GM23338 (cell line): ENCODE measurements around the gene SNORC. TPM values are rescaled to one million over a fixed set of nuclear protein-coding genes. Genes with fewer than 3 reads are reported as not detected.

Experiments
- ATAC-seq: fragments of 200-7000 bp; cut with Tn5 transposase; 3 replicates; pipeline ENCODE4 v1.9.1; 2020
- DNase-seq: peaks from one replicate; pipeline ENCODE4 v3.0.0-alpha.2; 2015; ENCODE audit warnings: low spot score
- H2AFZ ChIP-seq: fragments of 200-600 bp; sonication (generic); 2 replicates; pipeline ENCODE4 v1.8.0; 2016; ENCODE audit warnings: antibody characterized with exemption, mild to moderate bottlenecking, moderate library complexity
- H3F3A ChIP-seq: fragments of 200-600 bp; sonication (generic); replicated peaks from 2 replicates; pipeline ENCODE4 v1.8.0; 2017; ENCODE audit warnings: antibody characterized with exemption, mixed run types, low read depth
- H3K27ac ChIP-seq: fragments of 200-600 bp; sonication (generic); 2 replicates; pipeline ENCODE4 v1.6.1; 2016; ENCODE audit warnings: low read depth
- H3K27me3 ChIP-seq: fragments of 200-600 bp; sonication (generic); 2 replicates; pipeline ENCODE4 v1.8.0; 2016; ENCODE audit warnings: mild to moderate bottlenecking, mixed run types, moderate library complexity; ENCODE audit not compliant: insufficient read depth
- H3K36me3 ChIP-seq: fragments of 200-600 bp; sonication (generic); 2 replicates; pipeline ENCODE4 v1.8.0; 2016; ENCODE audit warnings: mild to moderate bottlenecking; ENCODE audit not compliant: insufficient read depth
- H3K4me1 ChIP-seq: fragments of 200-600 bp; sonication (generic); 2 replicates; pipeline ENCODE4 v1.8.0; 2016; ENCODE audit warnings: mild to moderate bottlenecking, moderate library complexity; ENCODE audit not compliant: insufficient read depth
- H3K4me2 ChIP-seq: fragments of 200-600 bp; sonication (generic); 2 replicates; pipeline ENCODE4 v1.7.1; 2017; ENCODE audit warnings: mixed run types
- H3K4me3 ChIP-seq: fragments of 200-600 bp; sonication (generic); 2 replicates; pipeline ENCODE4 v1.6.1; 2016; ENCODE audit warnings: mixed run types
- H3K79me2 ChIP-seq: fragments of 200-600 bp; sonication (generic); replicated peaks from 2 replicates; pipeline ENCODE4 v1.8.0; 2017; ENCODE audit warnings: mild to moderate bottlenecking; ENCODE audit not compliant: insufficient read depth
- H3K9me2 ChIP-seq: fragments of 200-600 bp; sonication (generic); 2 replicates; pipeline ENCODE4 v1.8.0; 2017; ENCODE audit not compliant: insufficient read depth
- H4K20me1 ChIP-seq: fragments of 200-600 bp; sonication (generic); replicated peaks from 2 replicates; pipeline ENCODE4 v1.8.0; 2017; ENCODE audit warnings: mild to moderate bottlenecking; ENCODE audit not compliant: insufficient read depth
- H3K27ac Mint-ChIP-seq: 2 replicates; pipeline ENCODE4 v1.8.0; 2020; ENCODE audit warnings: inconsistent platforms, mild to moderate bottlenecking, moderate library complexity, mixed read lengths
- H3K27me3 Mint-ChIP-seq: 3 replicates; pipeline ENCODE4 v1.8.0; 2022; ENCODE audit warnings: low read depth, mild to moderate bottlenecking, moderate library complexity, mixed read lengths, inconsistent platforms; ENCODE audit not compliant: insufficient read depth, poor library complexity
- H3K36me3 Mint-ChIP-seq: 3 replicates; pipeline ENCODE4 v1.8.0; 2021; ENCODE audit warnings: low read depth, mild to moderate bottlenecking, inconsistent platforms, moderate library complexity, mixed read lengths
- H3K4me1 Mint-ChIP-seq: 3 replicates; pipeline ENCODE4 v1.8.0; 2020; ENCODE audit warnings: mild to moderate bottlenecking, inconsistent platforms, mixed read lengths
- H3K4me3 Mint-ChIP-seq: 3 replicates; pipeline ENCODE4 v1.8.0; 2021; ENCODE audit warnings: moderate library complexity, mild to moderate bottlenecking, inconsistent platforms, mixed read lengths
- H3K9me3 Mint-ChIP-seq: 3 replicates; pipeline ENCODE4 v1.8.0; 2020; ENCODE audit warnings: moderate library complexity, mild to moderate bottlenecking, inconsistent platforms, mixed read lengths
- CTCF ChIP-seq, 2 experiments: fragments of 200-600 bp in 1 of 2; sonication (generic) in 1 of 2; conservative IDR thresholded peaks; 2 replicates each; pipeline versions ENCODE4 v1.5.1 to v1.6.1; 2016 to 2017; ENCODE audit warnings: antibody characterized with exemption in 2 of 2, low read depth in 2 of 2, mild to moderate bottlenecking in 2 of 2, moderate library complexity in 1 of 2
- POLR2AphosphoS5 ChIP-seq: IDR thresholded peaks from 2 replicates; pipeline ENCODE4 v1.6.1; 2016; ENCODE audit warnings: antibody characterized with exemption, low read depth
- REST ChIP-seq: IDR thresholded peaks from one replicate; pipeline ENCODE4 v1.6.1; 2018; ENCODE audit warnings: antibody characterized with exemption; ENCODE audit not compliant: unreplicated experiment
- STAT1 ChIP-seq: IDR thresholded peaks from one replicate; pipeline ENCODE4 v1.6.1; 2016; ENCODE audit warnings: antibody characterized with exemption; ENCODE audit not compliant: unreplicated experiment
- ZNF462 ChIP-seq: fragments of 250-450 bp; sonication (Bioruptor Pico); IDR thresholded peaks from 2 replicates; pipeline ENCODE4 v1.5.0; 2020; ENCODE audit warnings: mild to moderate bottlenecking, moderate library complexity
- polyA plus RNA-seq: library from polyadenylated mRNA; unstranded; fragments of >200 nt; fragmentation: Nextera tagmentation; extraction: Ambion mirVana; gene quantifications from 2 replicates; pipeline ENCODE4 v1.2.1, GENCODE V29; 2016
- total RNA-seq: library from RNA; depleted of rRNA; stranded (reverse); fragments of >200 nt; shearing (Covaris generic); gene quantifications from 2 replicates; pipeline ENCODE4 v1.2.3, GENCODE V29; 2014

The SNORC gene
- total and polyA plus RNA-seq, 2 experiments from 2014 or later, result 0.80 to 1.6 TPM

- Histone ChIP-seq H4K20me1 (peaks cover 5% of the 10 kb centered on the region; the same call in 1 of the 2 replicates), H3K4me3 (no peak overlapping the region), H2AFZ (no peak overlapping the region), H3K4me1 (no peaks in the 10 kb centered on the region), H3K36me3 (no peaks in the 10 kb centered on the region), H3F3A (no peaks in the 10 kb centered on the region), H3K9me2 (no peaks in the 10 kb centered on the region), H3K4me2 (no peak overlapping the region), H3K79me2 (no peaks in the 10 kb centered on the region), H3K27me3 (no peaks in the 10 kb centered on the region), H3K27ac (no peak overlapping the region)
- no peak for TF ChIP-seq REST
- TF ChIP-seq POLR2AphosphoS5, result no peak
- TF ChIP-seq STAT1, result no peak
- TF ChIP-seq ZNF462 (CRISPR knock-in tag), result no peak
- peak in 1 of 2 experiments; percentile 59; a peak in 2 of 4 replicates for TF ChIP-seq CTCF (conservative IDR thresholded peaks at IDR 0.05; ENCODE audit: low read depth in 2 of 2)
- peak; percentile 78 for ATAC-seq
- peaks cover 12% of the 10 kb centered on the region for H3K4me1 Mint-ChIP-seq
- H3K27me3 Mint-ChIP-seq, result peaks cover 10% of the 10 kb centered on the region
- peak; percentile 62 for DNase-seq
- no peaks in the 10 kb centered on the region for H3K36me3 Mint-ChIP-seq
- no peaks in the 10 kb centered on the region for H3K9me3 Mint-ChIP-seq
- no peak overlapping the region for H3K4me3 Mint-ChIP-seq
- H3K27ac Mint-ChIP-seq, result no peak overlapping the region; the same call in 1 of the 2 replicates
Measured at GRCh38 chr2:232869138-232870017, 686 bp upstream of the SNORC start.
